NOMO-1 treated with dmso at 0.1 percent for 144 hours (cell line): Measurements from ENCODE around the gene RNF222.
"Not testable (repeated sequence)": the region's sequence is repeated elsewhere in the genome, so short reads cannot be mapped to it uniquely, and the experiment has no call there.

Experiments used
- DNase-seq: peaks from one replicate; lab custom pipeline; 2025; ENCODE audit not compliant: unreplicated experiment; lab: John Stamatoyannopoulos, UW

RNF222 gene

DNA sequence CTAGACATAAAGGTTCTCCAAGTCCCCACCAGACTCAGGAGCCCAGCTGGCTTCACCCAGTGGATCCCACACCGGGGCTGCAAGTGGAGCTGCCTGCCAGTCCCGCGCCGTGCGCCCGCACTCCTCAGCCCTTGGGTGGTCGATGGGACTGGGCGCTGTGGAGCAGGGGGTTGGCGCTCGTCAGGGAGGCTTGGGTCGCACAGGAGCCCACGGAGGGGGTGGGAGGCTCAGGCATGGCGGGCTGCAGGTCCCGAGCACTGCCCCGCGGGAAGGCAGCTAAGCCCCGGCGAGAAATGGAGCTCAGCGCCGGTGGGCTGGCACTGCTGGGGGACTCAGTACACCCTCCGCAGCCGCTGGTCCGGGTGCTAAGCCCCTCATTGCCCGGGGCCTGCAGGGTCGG lies 50.6 kb downstream of the RNF222 start:
- DNase-seq, result not testable (repeated sequence)

DNA sequence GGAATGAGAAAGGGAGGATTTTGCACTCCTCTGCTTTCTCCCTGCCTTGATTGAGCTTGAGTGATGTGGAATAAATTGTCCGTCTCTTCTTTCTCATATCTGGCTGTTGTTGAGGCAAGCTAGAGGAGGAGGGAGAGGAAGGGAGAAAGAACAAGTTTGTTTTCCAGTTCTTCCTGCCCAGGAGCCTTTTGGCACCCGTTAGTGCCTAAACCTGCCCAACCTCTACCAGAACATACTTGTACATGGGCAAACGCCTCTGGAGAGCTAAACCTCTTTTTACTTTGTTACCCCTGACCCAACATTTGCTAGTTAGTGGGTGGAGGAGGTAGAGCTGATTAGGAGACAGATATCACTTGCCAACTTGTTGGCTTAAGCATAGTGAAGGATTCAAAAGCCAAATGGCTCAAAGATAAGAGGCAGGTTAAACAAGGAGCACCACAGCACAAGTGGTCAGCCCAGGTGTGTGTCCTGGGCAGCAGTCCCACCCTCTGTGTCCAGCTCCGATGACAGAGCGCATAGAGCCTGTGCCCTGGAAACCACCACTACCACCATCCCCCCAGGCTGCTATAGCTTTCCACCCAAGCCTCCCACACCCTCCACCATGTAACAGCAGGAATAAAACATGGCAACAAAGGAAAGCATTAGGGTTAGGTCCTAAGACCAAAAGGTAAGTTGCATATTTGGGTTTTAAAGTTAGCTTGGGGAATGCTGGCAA lies 51.5 kb downstream of the RNF222 start:
- DNase-seq, result no peak

DNA sequence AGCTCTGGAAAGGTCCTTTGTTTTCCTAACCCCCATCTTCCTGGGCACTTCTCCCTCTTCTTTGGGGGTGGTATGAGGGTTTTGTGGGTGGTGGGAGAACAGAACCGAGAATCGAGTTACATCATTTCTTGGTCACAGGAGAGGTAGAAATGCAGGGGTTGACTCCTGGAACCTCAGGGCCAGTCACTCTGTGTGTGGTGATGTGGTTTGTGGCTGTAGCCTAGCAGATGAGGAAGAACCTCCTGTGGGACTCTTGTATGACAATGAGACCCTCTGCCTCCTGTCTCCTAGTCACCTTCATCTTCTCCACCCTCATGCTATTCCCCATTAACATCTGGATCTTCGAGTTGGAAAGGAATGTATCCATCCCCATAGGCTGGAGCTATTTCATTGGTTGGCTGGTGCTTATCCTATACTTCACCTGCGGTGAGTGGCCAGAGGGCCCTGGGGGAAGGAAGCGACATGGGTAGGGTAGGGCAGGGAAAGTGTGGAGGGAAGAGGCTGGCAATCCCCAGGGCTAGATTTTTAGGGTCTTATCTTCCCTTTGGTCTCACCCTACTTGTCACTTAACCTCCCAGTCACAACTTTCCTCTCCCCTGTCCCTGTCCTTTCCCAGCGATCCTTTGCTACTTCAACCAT lies 52.5 kb downstream of the RNF222 start:
- DNase-seq, result no peak

DNA sequence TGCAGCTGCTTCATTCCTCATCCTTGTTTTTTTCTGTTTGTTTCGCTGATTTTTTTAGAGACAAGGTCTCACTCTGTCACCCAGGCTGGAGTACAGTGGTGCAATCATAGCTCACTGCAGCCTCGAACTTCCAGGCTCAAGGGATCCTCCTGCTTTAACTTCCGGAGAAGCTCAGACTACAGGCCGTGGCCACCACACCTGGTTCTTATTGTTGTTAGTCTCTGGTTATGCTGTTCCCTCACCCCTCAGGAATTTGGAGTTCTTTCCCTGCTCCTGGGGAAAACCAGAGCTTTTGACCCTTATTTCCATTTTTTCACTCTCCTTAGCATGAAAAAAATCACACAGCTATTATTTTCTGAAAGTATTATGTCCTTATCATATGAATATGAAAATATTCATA lies 56.2 kb downstream of the RNF222 start:
- DNase-seq, result no peak
